ENCODE results near the gene MPV17L2. TPM values are rescaled to one million over a fixed set of nuclear protein-coding genes. Genes with fewer than 3 reads are reported as not detected.

Gene MPV17L2
- total RNA-seq, 1 experiment from 2014 or later, result 11.2 TPM

DNA sequence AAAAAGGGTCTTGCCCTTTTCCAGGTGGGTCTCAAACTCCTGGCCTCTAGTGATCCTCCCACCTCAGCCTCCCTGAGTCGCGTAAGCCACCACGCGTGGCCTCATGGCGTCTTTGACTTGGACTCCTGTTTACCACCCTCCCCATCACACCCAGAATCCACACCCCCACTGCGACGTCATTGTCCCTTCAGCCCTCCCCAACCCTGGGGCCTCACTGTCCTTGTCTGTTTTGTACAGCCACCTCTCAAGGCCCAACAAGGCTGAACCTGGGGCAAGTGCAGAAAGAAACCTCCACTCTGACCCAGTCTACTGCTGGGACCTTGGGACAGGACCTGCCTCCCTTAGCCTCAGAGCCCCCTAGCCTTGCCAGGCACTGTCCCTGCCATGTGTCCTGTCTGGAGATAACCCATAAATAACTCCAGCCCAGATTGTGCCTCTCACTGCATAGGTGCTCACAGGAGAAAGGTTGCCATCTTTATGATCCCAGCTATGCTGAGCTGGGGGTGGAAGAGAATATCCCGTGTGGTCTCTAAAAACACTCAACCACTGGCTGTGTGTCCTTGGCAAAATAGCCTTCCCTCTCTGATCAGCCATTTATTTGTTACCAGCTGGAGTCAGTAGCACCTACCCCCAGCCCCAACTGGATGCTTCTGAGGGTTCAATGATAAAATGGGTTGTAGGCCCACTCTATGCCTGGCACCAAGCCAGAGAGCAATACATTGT, 21.3 kb upstream of the MPV17L2 start:
- Histone ChIP-seq H3K27me3 (ENCODE audit: insufficient read depth, low read depth) (no peaks in the 10 kb centered on the region), H3K9me2 (ENCODE audit: insufficient read depth) (no peaks in the 10 kb centered on the region), H3F3A (ENCODE audit: insufficient read depth, low read depth) (peaks cover 68% of the 10 kb centered on the region), H3K4me2 (no peak overlapping the region), H2AFZ (no peak overlapping the region), H3K4me3 (no peak overlapping the region), H3K4me1 (replicated peaks; ENCODE audit: insufficient read depth) (peaks cover 15% of the 10 kb centered on the region), H3K27ac (no peak overlapping the region), H3K79me2 (ENCODE audit: low read depth) (no peaks in the 10 kb centered on the region), H3K9me3 (ENCODE audit: insufficient read depth, low read depth) (no peaks in the 10 kb centered on the region), H3K36me3 (ENCODE audit: low read depth) (no peaks in the 10 kb centered on the region), H4K20me1 (ENCODE audit: insufficient read depth) (peaks cover 6% of the 10 kb centered on the region; the same call in 1 of the 2 replicates)
- CTCF ChIA-PET, result interaction anchor here (0.7 to 1.0 kb wide), 2 partner anchors 10 to 29 kb away, joined by 3 to 12 read pairs; no protein-coding TSS in a partner anchor
- no TSS peak for BruUV-seq (replicated peaks)
- TF ChIP-seq, protein P1, sequence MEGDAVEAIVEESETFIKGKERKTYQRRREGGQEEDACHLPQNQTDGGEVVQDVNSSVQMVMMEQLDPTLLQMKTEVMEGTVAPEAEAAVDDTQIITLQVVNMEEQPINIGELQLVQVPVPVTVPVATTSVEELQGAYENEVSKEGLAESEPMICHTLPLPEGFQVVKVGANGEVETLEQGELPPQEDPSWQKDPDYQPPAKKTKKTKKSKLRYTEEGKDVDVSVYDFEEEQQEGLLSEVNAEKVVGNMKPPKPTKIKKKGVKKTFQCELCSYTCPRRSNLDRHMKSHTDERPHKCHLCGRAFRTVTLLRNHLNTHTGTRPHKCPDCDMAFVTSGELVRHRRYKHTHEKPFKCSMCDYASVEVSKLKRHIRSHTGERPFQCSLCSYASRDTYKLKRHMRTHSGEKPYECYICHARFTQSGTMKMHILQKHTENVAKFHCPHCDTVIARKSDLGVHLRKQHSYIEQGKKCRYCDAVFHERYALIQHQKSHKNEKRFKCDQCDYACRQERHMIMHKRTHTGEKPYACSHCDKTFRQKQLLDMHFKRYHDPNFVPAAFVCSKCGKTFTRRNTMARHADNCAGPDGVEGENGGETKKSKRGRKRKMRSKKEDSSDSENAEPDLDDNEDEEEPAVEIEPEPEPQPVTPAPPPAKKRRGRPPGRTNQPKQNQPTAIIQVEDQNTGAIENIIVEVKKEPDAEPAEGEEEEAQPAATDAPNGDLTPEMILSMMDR (conservative IDR thresholded peaks at IDR 0.05), result no peak
- TF ChIP-seq EZH2 (IDR thresholded peaks at IDR 0.05; ENCODE audit: low read depth), result no peak
- POLR2A ChIA-PET (ENCODE audit: unreplicated experiment), result no interaction called here
- DNase-seq, result no peak
- intact Hi-C loops (cut with micrococcal nuclease; ENCODE audit: unreplicated experiment), result loop anchor here (5.0 kb wide), 1 partner anchor 164 kb away; the partner anchor contains the start of gene ARRDC2

GRCh38 chr19:18172331-18173053, 20.5 kb upstream of the MPV17L2 start:
- Histone ChIP-seq H2AFZ (no peak overlapping the region), H3K9me3 (ENCODE audit: insufficient read depth, low read depth) (no peaks in the 10 kb centered on the region), H3K36me3 (ENCODE audit: low read depth) (no peaks in the 10 kb centered on the region), H3K4me2 (no peak overlapping the region), H3K27ac (no peak overlapping the region), H3K9me2 (ENCODE audit: insufficient read depth) (no peaks in the 10 kb centered on the region), H3K27me3 (ENCODE audit: insufficient read depth, low read depth) (no peaks in the 10 kb centered on the region), H3K4me1 (replicated peaks; ENCODE audit: insufficient read depth) (peaks cover 15% of the 10 kb centered on the region), H3F3A (ENCODE audit: insufficient read depth, low read depth) (peaks cover 61% of the 10 kb centered on the region), H3K79me2 (ENCODE audit: low read depth) (no peaks in the 10 kb centered on the region), H4K20me1 (ENCODE audit: insufficient read depth) (peaks cover 6% of the 10 kb centered on the region; the same call in 1 of the 2 replicates), H3K4me3 (no peak overlapping the region)
- BruUV-seq (replicated peaks), result no TSS peak
- intact Hi-C loops (cut with micrococcal nuclease; ENCODE audit: unreplicated experiment), result loop anchor here (5.0 kb wide), 1 partner anchor 165 kb away; the partner anchor contains the start of gene ARRDC2
- TF ChIP-seq EZH2 (IDR thresholded peaks at IDR 0.05; ENCODE audit: low read depth), result no peak
- TF ChIP-seq, protein P1 (conservative IDR thresholded peaks at IDR 0.05), result no peak
- DNase-seq, result no peak
- ChIA-PET POLR2A (ENCODE audit: unreplicated experiment) (no interaction called here), CTCF (interaction anchor here (1.0 kb wide), 1 partner anchor 11 kb away, joined by 3 read pairs; no protein-coding TSS in a partner anchor)

DNA sequence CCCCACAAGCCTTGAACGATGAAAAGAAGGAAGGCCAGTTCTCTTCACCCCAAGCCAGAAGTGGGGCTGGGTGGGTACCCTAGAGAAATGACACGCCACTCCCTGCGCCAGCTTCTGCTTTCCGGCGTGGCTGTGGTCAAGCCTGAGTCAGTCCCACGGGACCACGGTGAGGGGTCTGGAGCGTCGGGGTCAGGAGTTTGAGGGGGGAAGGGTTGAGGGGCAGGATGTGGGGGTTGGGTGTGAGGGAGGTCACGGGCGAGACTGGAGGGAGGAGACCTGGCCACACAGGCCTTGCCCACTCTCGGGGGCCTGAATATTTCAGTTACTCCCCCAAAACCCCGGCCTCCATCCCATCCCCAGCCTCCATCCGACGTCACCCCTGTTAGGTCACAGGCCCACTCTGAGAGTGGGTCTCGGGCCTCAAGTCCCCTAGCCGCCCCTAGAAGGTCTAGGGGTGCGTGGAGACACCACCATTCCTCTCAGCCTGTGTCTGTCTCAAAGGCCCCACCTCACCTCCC, 19.9 kb upstream of the MPV17L2 start:
- Histone ChIP-seq H3K27me3 (ENCODE audit: insufficient read depth, low read depth) (no peaks in the 10 kb centered on the region), H4K20me1 (ENCODE audit: insufficient read depth) (no peaks in the 10 kb centered on the region), H3K9me3 (ENCODE audit: insufficient read depth, low read depth) (no peaks in the 10 kb centered on the region), H3K4me3 (peak overlapping the region; percentile 66; the same call in 1 of the 2 replicates), H3K4me1 (replicated peaks; ENCODE audit: insufficient read depth) (peaks cover 15% of the 10 kb centered on the region), H2AFZ (peak overlapping the region; percentile 85; the same call in 1 of the 2 replicates), H3K79me2 (ENCODE audit: low read depth) (no peaks in the 10 kb centered on the region), H3K36me3 (ENCODE audit: low read depth) (no peaks in the 10 kb centered on the region), H3K4me2 (peak overlapping the region; percentile 90), H3K27ac (no peak overlapping the region), H3F3A (ENCODE audit: insufficient read depth, low read depth) (peaks cover 56% of the 10 kb centered on the region), H3K9me2 (ENCODE audit: insufficient read depth) (no peaks in the 10 kb centered on the region)
- intact Hi-C loops (cut with micrococcal nuclease; ENCODE audit: unreplicated experiment), result loop anchor here (5.0 kb wide), 1 partner anchor 166 kb away; the partner anchor contains the start of gene ARRDC2
- BruUV-seq (replicated peaks), result no TSS peak
- no peak for TF ChIP-seq EZH2 (IDR thresholded peaks at IDR 0.05; ENCODE audit: low read depth)
- TF ChIP-seq, protein P1 (conservative IDR thresholded peaks at IDR 0.05), result no peak
- ChIA-PET POLR2A (ENCODE audit: unreplicated experiment) (no interaction called here), CTCF (no interaction called here)
- no peak for DNase-seq

All from PC-9 (cell line).